ENCODE data around the gene PRG3. TPM values are rescaled to one million over a fixed set of nuclear protein-coding genes. Genes with fewer than 3 reads are reported as not detected.
A peak's percentile ranks its signal among the peaks of the same experiment; 100 is the strongest.

The PRG3 gene
- total RNA-seq, 1 experiment from 2014 or later = not detected

DNA sequence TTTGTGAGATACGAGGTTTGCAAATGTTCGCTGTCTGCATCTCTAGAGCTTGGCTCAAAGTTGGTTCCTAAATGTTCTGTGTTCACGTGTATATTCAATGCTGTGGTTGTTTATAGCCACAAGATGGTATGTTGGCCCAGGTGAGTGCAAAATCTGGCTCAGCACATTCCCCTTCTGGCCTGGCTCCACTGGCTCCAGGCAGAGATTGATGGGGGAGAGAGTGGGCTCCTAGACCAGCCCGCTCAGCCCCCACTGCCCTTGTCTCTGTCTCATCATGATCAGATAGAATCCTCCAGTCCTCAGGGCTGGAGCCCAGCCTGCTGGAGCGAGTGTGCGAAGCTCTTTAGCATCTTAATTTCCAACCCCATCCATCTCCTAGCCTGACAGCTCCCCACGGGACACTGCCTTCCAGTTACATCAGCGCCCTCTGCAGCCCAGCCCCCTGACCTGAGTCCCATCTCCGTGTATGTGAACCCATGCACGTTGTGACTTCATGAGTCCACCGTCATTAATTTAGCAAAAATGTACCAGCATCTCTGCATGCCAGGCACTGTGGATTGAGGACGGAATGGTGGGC lies 40.8 kb downstream of the PRG3 start:
- intact Hi-C loops (cut with micrococcal nuclease) = no loop called here
- TF ChIP-seq, protein P1, sequence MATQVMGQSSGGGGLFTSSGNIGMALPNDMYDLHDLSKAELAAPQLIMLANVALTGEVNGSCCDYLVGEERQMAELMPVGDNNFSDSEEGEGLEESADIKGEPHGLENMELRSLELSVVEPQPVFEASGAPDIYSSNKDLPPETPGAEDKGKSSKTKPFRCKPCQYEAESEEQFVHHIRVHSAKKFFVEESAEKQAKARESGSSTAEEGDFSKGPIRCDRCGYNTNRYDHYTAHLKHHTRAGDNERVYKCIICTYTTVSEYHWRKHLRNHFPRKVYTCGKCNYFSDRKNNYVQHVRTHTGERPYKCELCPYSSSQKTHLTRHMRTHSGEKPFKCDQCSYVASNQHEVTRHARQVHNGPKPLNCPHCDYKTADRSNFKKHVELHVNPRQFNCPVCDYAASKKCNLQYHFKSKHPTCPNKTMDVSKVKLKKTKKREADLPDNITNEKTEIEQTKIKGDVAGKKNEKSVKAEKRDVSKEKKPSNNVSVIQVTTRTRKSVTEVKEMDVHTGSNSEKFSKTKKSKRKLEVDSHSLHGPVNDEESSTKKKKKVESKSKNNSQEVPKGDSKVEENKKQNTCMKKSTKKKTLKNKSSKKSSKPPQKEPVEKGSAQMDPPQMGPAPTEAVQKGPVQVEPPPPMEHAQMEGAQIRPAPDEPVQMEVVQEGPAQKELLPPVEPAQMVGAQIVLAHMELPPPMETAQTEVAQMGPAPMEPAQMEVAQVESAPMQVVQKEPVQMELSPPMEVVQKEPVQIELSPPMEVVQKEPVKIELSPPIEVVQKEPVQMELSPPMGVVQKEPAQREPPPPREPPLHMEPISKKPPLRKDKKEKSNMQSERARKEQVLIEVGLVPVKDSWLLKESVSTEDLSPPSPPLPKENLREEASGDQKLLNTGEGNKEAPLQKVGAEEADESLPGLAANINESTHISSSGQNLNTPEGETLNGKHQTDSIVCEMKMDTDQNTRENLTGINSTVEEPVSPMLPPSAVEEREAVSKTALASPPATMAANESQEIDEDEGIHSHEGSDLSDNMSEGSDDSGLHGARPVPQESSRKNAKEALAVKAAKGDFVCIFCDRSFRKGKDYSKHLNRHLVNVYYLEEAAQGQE (IDR thresholded peaks at IDR 0.05; ENCODE audit: low read depth) = no peak
- TF ChIP-seq YY1 (IDR thresholded peaks at IDR 0.05; ENCODE audit: extremely low read depth, insufficient replicate concordance, low read depth, low read length) (no peak), POLR2A (IDR thresholded peaks at IDR 0.05; ENCODE audit: borderline replicate concordance, extremely low read depth, insufficient read depth, insufficient read length) (no peak), SRF (IDR thresholded peaks at IDR 0.05; ENCODE audit: low read depth) (no peak), EGR1 (IDR thresholded peaks at IDR 0.05; ENCODE audit: low read depth) (no peak), SP1 (IDR thresholded peaks at IDR 0.05; ENCODE audit: low read depth) (no peak), EZH2 (IDR thresholded peaks at IDR 0.05) (no peak), RAD21 (IDR thresholded peaks at IDR 0.05; ENCODE audit: low read depth) (peak; percentile 52), ELF1 (IDR thresholded peaks at IDR 0.05; ENCODE audit: borderline replicate concordance, low read depth) (no peak), JUND (IDR thresholded peaks at IDR 0.05) (no peak), CBX3 (IDR thresholded peaks at IDR 0.05; ENCODE audit: low read depth) (no peak), POLR2AphosphoS5 (IDR thresholded peaks at IDR 0.05; ENCODE audit: low read depth, low read length) (no peak), FOSL1 (IDR thresholded peaks at IDR 0.05; ENCODE audit: low read depth) (no peak)
- TF ChIP-seq, protein P2, sequence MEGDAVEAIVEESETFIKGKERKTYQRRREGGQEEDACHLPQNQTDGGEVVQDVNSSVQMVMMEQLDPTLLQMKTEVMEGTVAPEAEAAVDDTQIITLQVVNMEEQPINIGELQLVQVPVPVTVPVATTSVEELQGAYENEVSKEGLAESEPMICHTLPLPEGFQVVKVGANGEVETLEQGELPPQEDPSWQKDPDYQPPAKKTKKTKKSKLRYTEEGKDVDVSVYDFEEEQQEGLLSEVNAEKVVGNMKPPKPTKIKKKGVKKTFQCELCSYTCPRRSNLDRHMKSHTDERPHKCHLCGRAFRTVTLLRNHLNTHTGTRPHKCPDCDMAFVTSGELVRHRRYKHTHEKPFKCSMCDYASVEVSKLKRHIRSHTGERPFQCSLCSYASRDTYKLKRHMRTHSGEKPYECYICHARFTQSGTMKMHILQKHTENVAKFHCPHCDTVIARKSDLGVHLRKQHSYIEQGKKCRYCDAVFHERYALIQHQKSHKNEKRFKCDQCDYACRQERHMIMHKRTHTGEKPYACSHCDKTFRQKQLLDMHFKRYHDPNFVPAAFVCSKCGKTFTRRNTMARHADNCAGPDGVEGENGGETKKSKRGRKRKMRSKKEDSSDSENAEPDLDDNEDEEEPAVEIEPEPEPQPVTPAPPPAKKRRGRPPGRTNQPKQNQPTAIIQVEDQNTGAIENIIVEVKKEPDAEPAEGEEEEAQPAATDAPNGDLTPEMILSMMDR (IDR thresholded peaks at IDR 0.05 in 2 of 3, conservative IDR thresholded peaks at IDR 0.05 in 1 of 3; ENCODE audit: borderline replicate concordance in 1 of 3, insufficient read depth in 1 of 3, low read depth in 2 of 3, low read length in 2 of 3) = peak; percentile 22 to 36 (median 32); a peak in 4 of 6 replicates
- TF ChIP-seq, protein P3, sequence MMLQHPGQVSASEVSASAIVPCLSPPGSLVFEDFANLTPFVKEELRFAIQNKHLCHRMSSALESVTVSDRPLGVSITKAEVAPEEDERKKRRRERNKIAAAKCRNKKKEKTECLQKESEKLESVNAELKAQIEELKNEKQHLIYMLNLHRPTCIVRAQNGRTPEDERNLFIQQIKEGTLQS (IDR thresholded peaks at IDR 0.05) = no peak
- no peak overlapping the region for H2AFZ ChIP-seq (ENCODE audit: low read depth, low read length, poor library complexity, severe bottlenecking)
- ATAC-seq = peak; percentile 51
- POLR2A ChIA-PET = no interaction called here
- no peaks in the 10 kb centered on the region for H4K20me1 ChIP-seq (ENCODE audit: insufficient read depth)
- no peaks in the 10 kb centered on the region for H3K36me3 ChIP-seq (ENCODE audit: control insufficient read depth in 1 of 2, insufficient read depth in 2 of 2, low read length in 2 of 2)
- no peak for DNase-seq (ENCODE audit: low read depth, low spot score)
- H3K9me2 ChIP-seq (ENCODE audit: insufficient read depth) = no peaks in the 10 kb centered on the region
- H3K4me2 ChIP-seq (ENCODE audit: low read length) = no peak overlapping the region
- BruUV-seq (replicated peaks) = no TSS peak
- H3K9ac ChIP-seq (ENCODE audit: low read length) = no peak overlapping the region
- H3K27ac ChIP-seq (ENCODE audit: low read depth, low read length) = no peak overlapping the region
- CTCF ChIA-PET = interaction anchor here (1.2 kb wide), 1 partner anchor 13 kb away, joined by 3 read pairs; no protein-coding TSS in a partner anchor
- H3K27me3 ChIP-seq (ENCODE audit: insufficient read depth, low read length) = no peaks in the 10 kb centered on the region
- no peak overlapping the region for H3K4me3 ChIP-seq (replicated peaks in 1 of 2; ENCODE audit: low read depth in 1 of 2, low read length in 2 of 2)
- RAD21 ChIA-PET (ENCODE audit: low non-redundant PET in 1 of 2, low total read pairs in 2 of 2, uncharacterized antibody in 2 of 2, unreplicated experiment in 2 of 2) = no interaction called here
- peaks cover 4% of the 10 kb centered on the region for H3K79me2 ChIP-seq (ENCODE audit: insufficient read depth, low read length)
- H3K9me3 ChIP-seq (ENCODE audit: control insufficient read depth in 1 of 2, insufficient read depth in 1 of 2, low read depth in 1 of 2, low read length in 2 of 2) = no peaks in the 10 kb centered on the region
- H3K4me1 ChIP-seq (ENCODE audit: control insufficient read depth in 1 of 2, insufficient read depth in 2 of 2, low read length in 2 of 2) = peaks cover 6 to 9% of the 10 kb centered on the region in 2 experiments; a peak in 3 of 4 replicates
